Calu3 (cell line): ENCODE results near the gene CLTA. TPM values are rescaled to one million over a fixed set of nuclear protein-coding genes. Genes with fewer than 3 reads are reported as not detected.
"Not testable (repeated sequence)": the region's sequence is repeated elsewhere in the genome, so short reads cannot be mapped to it uniquely, and the experiment has no call there.

Experiments used
- BruUV-seq: library from RNA; stranded (reverse); fragments of 400-500 nt; replicated peaks from 2 replicates; lab custom pipeline; 2021; lab: Mats Ljungman, UMichigan
- CTCF ChIA-PET: fragments of 300-600 bp; sonication (Branson Sonifier 250); formaldehyde crosslinking; loops from one replicate; lab custom pipeline; 2022; ENCODE audit warnings: antibody characterized with exemption; lab: Charles Lee
- DNase-seq: peaks from one replicate; pipeline ENCODE4 v3.0.0; 2022
- H3K27ac Mint-ChIP-seq: one replicate; pipeline ENCODE4 v1.8.0; 2022; ENCODE audit warnings: mixed read lengths; ENCODE audit not compliant: unreplicated experiment
- H3K27me3 Mint-ChIP-seq: one replicate; pipeline ENCODE4 v1.8.0; 2022; ENCODE audit warnings: mixed read lengths; ENCODE audit not compliant: unreplicated experiment
- H3K36me3 Mint-ChIP-seq: one replicate; pipeline ENCODE4 v1.8.0; 2022; ENCODE audit warnings: mild to moderate bottlenecking, moderate library complexity, mixed read lengths; ENCODE audit not compliant: insufficient read depth, unreplicated experiment
- H3K4me1 Mint-ChIP-seq: one replicate; pipeline ENCODE4 v1.8.0; 2022; ENCODE audit warnings: mild to moderate bottlenecking, low read depth, mixed read lengths; ENCODE audit not compliant: unreplicated experiment
- H3K4me3 Mint-ChIP-seq: one replicate; pipeline ENCODE4 v1.8.0; 2022; ENCODE audit warnings: mild to moderate bottlenecking, low read depth, moderate library complexity, mixed read lengths; ENCODE audit not compliant: unreplicated experiment
- H3K9me3 Mint-ChIP-seq: one replicate; pipeline ENCODE4 v1.8.0; 2022; ENCODE audit warnings: low read depth, mixed read lengths; ENCODE audit not compliant: unreplicated experiment
- CTCF ChIP-seq: fragments of 200-600 bp; IDR thresholded peaks from one replicate; pipeline ENCODE4 v1.8.0; 2022; ENCODE audit warnings: antibody characterized with exemption; ENCODE audit not compliant: unreplicated experiment
- intact Hi-C: fragments of 100-400 bp; cut with micrococcal nuclease; formaldehyde crosslinking; loops from one replicate; pipeline ENCODE4 v1.10.0; 2022; ENCODE audit not compliant: unreplicated experiment
- total RNA-seq: library from RNA; stranded (reverse); gene quantifications from 2 replicates; pipeline ENCODE4 v1.2.3, GENCODE V29; 2022

CLTA gene
- total RNA-seq, 1 experiment from 2014 or later = 85.5 TPM

GRCh38 chr9:36154331-36154952 lies 36.3 kb upstream of the CLTA start:
- Mint-ChIP-seq H3K27ac (no peak overlapping the region), H3K4me3 (no peak overlapping the region), H3K9me3 (no peaks in the 10 kb centered on the region), H3K27me3 (no peaks in the 10 kb centered on the region), H3K36me3 (no peaks in the 10 kb centered on the region), H3K4me1 (peaks cover 8% of the 10 kb centered on the region)
- no peak for TF ChIP-seq CTCF
- intact Hi-C loops = no loop called here
- CTCF ChIA-PET = no interaction called here
- no TSS peak for BruUV-seq
- DNase-seq = no peak

GRCh38 chr9:36156116-36156515 lies 34.6 kb upstream of the CLTA start:
- CTCF ChIA-PET = no interaction called here

GRCh38 chr9:36158122-36158521 lies 32.6 kb upstream of the CLTA start:
- CTCF ChIA-PET = interaction anchor here (0.7 kb wide), 1 partner anchor 188 kb away, joined by 3 read pairs; no protein-coding TSS in a partner anchor
- intact Hi-C loops = no loop called here
- TF ChIP-seq CTCF = no peak
- no peak overlapping the region for H3K27ac Mint-ChIP-seq
- no peaks in the 10 kb centered on the region for H3K36me3 Mint-ChIP-seq
- H3K27me3 Mint-ChIP-seq = peaks cover 18% of the 10 kb centered on the region
- no peaks in the 10 kb centered on the region for H3K4me1 Mint-ChIP-seq
- DNase-seq = no peak
- H3K9me3 Mint-ChIP-seq = no peaks in the 10 kb centered on the region
- H3K4me3 Mint-ChIP-seq = no peak overlapping the region
- BruUV-seq = no TSS peak

More at GRCh38 chr9:36156116-36156515, 34.6 kb upstream of the CLTA start:
- Mint-ChIP-seq H3K4me3 (no peak overlapping the region), H3K36me3 (no peaks in the 10 kb centered on the region), H3K27me3 (peaks cover 10% of the 10 kb centered on the region), H3K27ac (no peak overlapping the region), H3K9me3 (no peaks in the 10 kb centered on the region), H3K4me1 (peaks cover 2% of the 10 kb centered on the region)
- no peak for DNase-seq
- intact Hi-C loops = no loop called here
- TF ChIP-seq CTCF = no peak
- no TSS peak for BruUV-seq

- H3K4me3 Mint-ChIP-seq = no peak overlapping the region
- intact Hi-C loops = no loop called here
- no peak for DNase-seq
- no TSS peak for BruUV-seq
- H3K27me3 Mint-ChIP-seq = peaks cover 18% of the 10 kb centered on the region
- no peak for TF ChIP-seq CTCF
- no peaks in the 10 kb centered on the region for H3K4me1 Mint-ChIP-seq
- H3K27ac Mint-ChIP-seq = no peak overlapping the region
- H3K9me3 Mint-ChIP-seq = no peaks in the 10 kb centered on the region
- CTCF ChIA-PET = no interaction called here
- no peaks in the 10 kb centered on the region for H3K36me3 Mint-ChIP-seq
Observed at GRCh38 chr9:36158917-36159316, 31.8 kb upstream of the CLTA start.

- DNase-seq, H3K4me1 Mint-ChIP-seq, H3K4me3 Mint-ChIP-seq, BruUV-seq, CTCF ChIA-PET, H3K27ac Mint-ChIP-seq, H3K36me3 Mint-ChIP-seq, intact Hi-C loops, H3K9me3 Mint-ChIP-seq: not testable (repeated sequence)
- peaks cover 18% of the 10 kb centered on the region for H3K27me3 Mint-ChIP-seq
Observed at GRCh38 chr9:36159509-36159908, 31.2 kb upstream of the CLTA start.

GRCh38 chr9:36160126-36160525 lies 30.6 kb upstream of the CLTA start:
- H3K27ac Mint-ChIP-seq, DNase-seq, H3K9me3 Mint-ChIP-seq, H3K36me3 Mint-ChIP-seq, CTCF ChIA-PET, H3K4me1 Mint-ChIP-seq, intact Hi-C loops, H3K4me3 Mint-ChIP-seq, BruUV-seq: not testable (repeated sequence)
- peaks cover 18% of the 10 kb centered on the region for H3K27me3 Mint-ChIP-seq
